Measurements from ENCODE around the gene RALGAPA2. TPM values are rescaled to one million over a fixed set of nuclear protein-coding genes. Genes with fewer than 3 reads are reported as not detected.

RALGAPA2 gene
- total RNA-seq, 2 experiments from 2014 or later, result 14.3 to 17.2 TPM

DNA sequence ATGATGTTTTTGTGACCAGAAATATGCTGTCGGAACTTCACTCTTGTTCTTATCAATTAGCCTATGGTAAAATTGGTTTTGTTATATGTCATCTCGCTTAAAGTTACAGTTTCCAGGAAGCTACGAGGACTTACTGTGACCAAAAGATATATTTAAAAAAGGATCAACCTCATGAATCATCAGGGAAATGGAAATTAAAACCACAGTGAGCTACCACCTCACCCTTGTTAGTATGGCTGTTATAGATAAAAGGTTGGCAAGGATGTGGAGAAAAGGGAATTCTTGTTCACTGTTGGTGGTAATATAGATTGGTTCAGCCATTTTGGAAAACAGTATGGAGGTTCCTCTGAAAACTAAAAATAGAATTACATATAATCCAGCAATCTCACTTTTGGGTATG is 358.9 kb downstream of the RALGAPA2 start:
- H3K36me3 Mint-ChIP-seq (ENCODE audit: low read depth), result no peaks in the 10 kb centered on the region
- peaks cover 24% of the 10 kb centered on the region for H3K27me3 Mint-ChIP-seq
- TF ChIP-seq, protein P1, sequence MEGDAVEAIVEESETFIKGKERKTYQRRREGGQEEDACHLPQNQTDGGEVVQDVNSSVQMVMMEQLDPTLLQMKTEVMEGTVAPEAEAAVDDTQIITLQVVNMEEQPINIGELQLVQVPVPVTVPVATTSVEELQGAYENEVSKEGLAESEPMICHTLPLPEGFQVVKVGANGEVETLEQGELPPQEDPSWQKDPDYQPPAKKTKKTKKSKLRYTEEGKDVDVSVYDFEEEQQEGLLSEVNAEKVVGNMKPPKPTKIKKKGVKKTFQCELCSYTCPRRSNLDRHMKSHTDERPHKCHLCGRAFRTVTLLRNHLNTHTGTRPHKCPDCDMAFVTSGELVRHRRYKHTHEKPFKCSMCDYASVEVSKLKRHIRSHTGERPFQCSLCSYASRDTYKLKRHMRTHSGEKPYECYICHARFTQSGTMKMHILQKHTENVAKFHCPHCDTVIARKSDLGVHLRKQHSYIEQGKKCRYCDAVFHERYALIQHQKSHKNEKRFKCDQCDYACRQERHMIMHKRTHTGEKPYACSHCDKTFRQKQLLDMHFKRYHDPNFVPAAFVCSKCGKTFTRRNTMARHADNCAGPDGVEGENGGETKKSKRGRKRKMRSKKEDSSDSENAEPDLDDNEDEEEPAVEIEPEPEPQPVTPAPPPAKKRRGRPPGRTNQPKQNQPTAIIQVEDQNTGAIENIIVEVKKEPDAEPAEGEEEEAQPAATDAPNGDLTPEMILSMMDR (IDR thresholded peaks at IDR 0.05), result no peak
- no peak overlapping the region for H3K27ac Mint-ChIP-seq
- peaks cover 6% of the 10 kb centered on the region for H3K9me3 Mint-ChIP-seq
- no peak for DNase-seq
- POLR2A ChIA-PET, result no interaction called here
- intact Hi-C loops (cut with micrococcal nuclease), result no loop called here
- CTCF ChIA-PET, result no interaction called here
- no peak for ATAC-seq
- no peak overlapping the region for H3K4me3 Mint-ChIP-seq
- H3K4me1 Mint-ChIP-seq (ENCODE audit: low read depth), result peaks cover 4% of the 10 kb centered on the region

DNA sequence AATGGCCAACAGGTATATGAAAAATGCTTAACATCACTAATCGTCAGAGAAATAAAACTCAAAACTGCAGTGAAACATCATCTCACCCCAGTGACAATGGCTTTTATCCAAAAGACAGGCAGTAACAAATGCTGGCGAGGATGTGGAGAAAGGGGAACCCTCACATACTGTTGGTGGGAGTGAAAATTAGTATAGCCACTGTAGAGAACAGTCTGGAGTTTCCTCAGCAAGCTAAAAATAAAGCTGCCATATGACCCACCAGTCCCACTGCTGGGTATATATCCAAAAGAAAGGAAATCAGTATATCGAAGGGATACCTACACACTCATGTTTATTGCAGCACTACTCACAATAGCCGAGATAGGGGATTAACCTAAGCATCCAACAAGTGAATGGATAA is 368.0 kb downstream of the RALGAPA2 start:
- ATAC-seq (no peak), DNase-seq (no peak)
- intact Hi-C loops (cut with micrococcal nuclease), result no loop called here
- H3K27ac Mint-ChIP-seq, result no peak overlapping the region
- peaks cover 3% of the 10 kb centered on the region for H3K9me3 Mint-ChIP-seq
- ChIA-PET CTCF (interaction anchor here (1.1 kb wide), 1 partner anchor 15 kb away, joined by 3 read pairs; no protein-coding TSS in a partner anchor), POLR2A (no interaction called here)
- H3K4me1 Mint-ChIP-seq (ENCODE audit: low read depth), result no peaks in the 10 kb centered on the region
- TF ChIP-seq, protein P1 (IDR thresholded peaks at IDR 0.05), result no peak
- H3K27me3 Mint-ChIP-seq, result peaks cover 8% of the 10 kb centered on the region
- no peak overlapping the region for H3K4me3 Mint-ChIP-seq
- no peaks in the 10 kb centered on the region for H3K36me3 Mint-ChIP-seq (ENCODE audit: low read depth)

DNA sequence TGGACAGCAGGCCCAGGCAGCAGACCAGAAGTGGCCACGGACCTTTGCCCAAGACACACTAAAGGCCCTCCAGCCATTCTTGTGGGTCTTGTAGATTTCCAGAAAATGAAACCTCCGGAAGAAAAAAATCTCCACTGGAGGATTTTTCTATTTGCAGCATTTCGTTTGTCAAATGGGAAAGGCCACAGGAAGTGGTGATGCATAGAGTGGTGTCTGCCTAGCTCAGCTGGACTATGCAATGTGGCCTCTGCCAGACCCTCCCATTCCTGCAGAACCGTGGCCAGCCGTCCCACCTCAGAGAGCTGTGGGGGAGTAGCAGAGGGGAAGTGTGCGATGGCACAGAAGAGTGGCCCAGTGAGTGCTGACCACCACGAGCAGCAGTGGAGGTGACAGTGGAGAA is 368.5 kb downstream of the RALGAPA2 start:
- ChIA-PET POLR2A (no interaction called here), CTCF (interaction anchor here (1.1 kb wide), 1 partner anchor 16 kb away, joined by 3 read pairs; no protein-coding TSS in a partner anchor)
- intact Hi-C loops (cut with micrococcal nuclease), result no loop called here
- H3K36me3 Mint-ChIP-seq (ENCODE audit: low read depth), result no peaks in the 10 kb centered on the region
- DNase-seq (no peak), ATAC-seq (no peak)
- H3K27ac Mint-ChIP-seq, result no peak overlapping the region
- H3K4me3 Mint-ChIP-seq, result no peak overlapping the region
- peaks cover 3% of the 10 kb centered on the region for H3K9me3 Mint-ChIP-seq
- TF ChIP-seq, protein P1 (IDR thresholded peaks at IDR 0.05), result no peak
- H3K27me3 Mint-ChIP-seq, result peaks cover 5% of the 10 kb centered on the region
- no peaks in the 10 kb centered on the region for H3K4me1 Mint-ChIP-seq (ENCODE audit: low read depth)
